HG02642 (cell line): ENCODE measurements around the gene FAM120A.

Source experiments
- ATAC-seq: cut with Tn5 transposase; IDR thresholded peaks from one replicate; pipeline ENCODE4 v1.9.1; 2021; ENCODE audit warnings: mild to moderate bottlenecking; ENCODE audit not compliant: unreplicated experiment, poor library complexity

Gene FAM120A

GRCh38 chr9:93467062-93467416 is 15.6 kb downstream of the FAM120A start:
- ATAC-seq: no peak

DNA sequence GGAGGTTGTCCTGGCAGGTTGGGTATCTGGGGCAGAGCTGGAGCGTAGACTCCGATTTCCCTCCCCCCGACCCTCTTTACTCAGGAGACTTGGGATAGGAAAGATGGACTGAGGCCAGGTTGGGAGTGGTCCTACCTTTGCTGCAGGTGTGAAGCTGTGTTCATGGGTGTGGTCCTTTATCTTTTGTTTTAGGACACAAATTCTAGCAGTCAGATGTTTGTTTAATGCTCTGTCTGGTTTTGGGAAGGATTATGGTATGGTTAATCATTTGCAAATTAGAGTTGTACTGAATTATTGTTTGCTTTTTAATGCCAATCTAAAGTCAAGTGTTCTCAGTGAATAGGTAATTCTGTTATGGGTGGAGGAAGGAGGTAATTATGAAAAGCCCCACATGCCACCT is 16.0 kb downstream of the FAM120A start:
- ATAC-seq: no peak

- no peak for ATAC-seq
These were observed 17.4 kb downstream of the FAM120A start for GRCh38 chr9:93468763-93469456.

- ATAC-seq: no peak
These were observed 18.9 kb downstream of the FAM120A start for GRCh38 chr9:93470391-93470790.

GRCh38 chr9:93471124-93471523 is 19.6 kb downstream of the FAM120A start:
- no peak for ATAC-seq

DNA sequence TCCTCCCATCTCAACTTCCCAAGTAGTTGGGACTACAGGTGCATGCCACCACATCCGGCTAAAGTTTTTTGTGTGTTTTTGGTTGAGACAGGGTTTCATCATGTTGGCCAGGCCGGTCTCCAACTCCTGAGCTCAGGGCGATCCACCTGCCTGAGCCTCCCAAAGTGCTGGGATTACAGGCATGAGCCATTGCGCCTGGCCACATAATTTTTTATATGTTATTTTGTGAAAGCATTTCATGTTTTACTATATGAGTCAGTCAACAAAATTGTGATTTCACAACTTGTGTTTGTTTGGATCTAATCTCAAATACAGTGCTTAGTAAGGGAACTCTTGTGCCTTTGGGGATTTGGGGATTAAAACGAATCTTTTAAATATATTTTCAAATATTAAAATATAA is 21.9 kb downstream of the FAM120A start:
- no peak for ATAC-seq

GRCh38 chr9:93475108-93475507 is 23.6 kb downstream of the FAM120A start:
- ATAC-seq: no peak

DNA sequence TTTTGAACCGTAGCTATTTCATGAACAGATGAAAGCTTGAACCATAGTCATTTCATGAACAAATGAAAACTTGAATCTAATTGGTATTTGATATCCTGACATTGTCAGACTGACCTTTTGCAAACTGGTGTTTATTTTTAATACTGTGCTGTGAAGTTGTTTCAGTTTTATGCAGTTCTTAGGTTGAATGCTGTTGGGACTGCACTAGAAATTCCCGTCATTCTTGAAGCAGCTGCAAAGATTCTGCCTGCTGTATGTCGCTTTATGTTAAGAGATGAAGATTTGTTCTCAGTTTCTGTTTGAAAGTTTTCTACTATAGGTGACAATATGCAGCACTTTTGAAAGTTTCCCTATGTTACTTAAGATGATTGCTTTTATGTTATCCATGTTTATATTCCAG is 24.4 kb downstream of the FAM120A start:
- ATAC-seq: no peak

DNA sequence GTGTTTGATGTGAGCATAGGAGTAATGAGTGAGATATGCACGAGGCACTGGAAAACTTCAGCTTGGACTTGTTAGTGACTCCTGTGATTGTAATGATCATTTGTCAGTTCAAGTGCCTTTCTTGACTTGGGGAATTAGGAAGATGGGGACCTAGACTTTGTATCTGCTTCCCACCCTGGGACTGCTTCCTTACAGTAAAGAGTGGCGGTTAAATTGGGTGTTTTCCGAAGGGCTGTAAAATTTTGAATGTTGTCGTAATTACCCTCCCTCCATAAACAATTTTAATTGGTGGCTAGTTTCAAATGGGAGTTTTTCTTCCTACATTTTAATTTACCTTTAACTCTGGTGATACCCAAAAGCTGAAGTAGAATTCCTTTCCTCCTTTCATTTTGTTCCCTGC is 25.4 kb downstream of the FAM120A start:
- ATAC-seq: no peak

- ATAC-seq: no peak
These were observed 25.9 kb downstream of the FAM120A start for GRCh38 chr9:93477397-93477796.

DNA sequence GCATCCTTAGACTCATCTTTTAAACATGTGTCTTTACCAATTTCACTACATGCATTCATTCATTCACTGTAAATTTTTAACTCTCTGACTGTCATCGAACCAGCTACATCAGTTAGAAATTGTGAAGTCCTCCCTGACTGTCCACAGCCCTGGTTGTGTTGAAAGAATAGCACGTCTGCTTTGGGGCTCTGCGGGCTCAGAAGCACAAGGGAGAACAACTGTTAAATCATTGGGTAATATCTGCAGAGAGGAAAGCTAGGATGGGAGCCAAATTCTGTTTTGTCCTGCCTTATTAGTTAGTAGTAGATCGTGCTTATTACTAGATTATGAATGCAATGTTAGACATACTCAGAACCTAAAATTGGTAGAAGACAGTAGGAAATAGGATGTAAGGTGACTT is 28.2 kb downstream of the FAM120A start:
- ATAC-seq: no peak

DNA sequence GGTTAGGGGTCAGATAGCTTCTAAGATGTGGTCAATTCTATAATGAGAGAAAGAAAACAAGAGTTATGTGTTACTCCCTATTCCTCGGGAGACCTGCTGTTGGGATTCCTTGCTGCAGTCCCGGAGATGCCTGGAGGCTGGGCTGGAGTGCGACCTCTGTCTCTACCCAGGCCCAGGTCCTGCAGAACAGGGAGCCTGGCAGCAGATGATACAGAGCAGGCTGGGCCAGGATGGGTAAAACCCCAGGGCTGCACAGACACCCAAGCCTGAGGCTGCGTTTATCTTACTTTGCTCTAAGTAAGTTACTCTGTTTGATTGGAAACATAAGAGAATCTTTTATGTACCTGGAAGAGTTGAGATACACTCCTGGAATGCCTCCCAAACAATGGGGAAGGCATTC is 28.8 kb downstream of the FAM120A start:
- no peak for ATAC-seq

- ATAC-seq: no peak
These were observed 29.3 kb downstream of the FAM120A start for GRCh38 chr9:93480728-93481324.

GRCh38 chr9:93483497-93483896 is 32.0 kb downstream of the FAM120A start:
- ATAC-seq: no peak

DNA sequence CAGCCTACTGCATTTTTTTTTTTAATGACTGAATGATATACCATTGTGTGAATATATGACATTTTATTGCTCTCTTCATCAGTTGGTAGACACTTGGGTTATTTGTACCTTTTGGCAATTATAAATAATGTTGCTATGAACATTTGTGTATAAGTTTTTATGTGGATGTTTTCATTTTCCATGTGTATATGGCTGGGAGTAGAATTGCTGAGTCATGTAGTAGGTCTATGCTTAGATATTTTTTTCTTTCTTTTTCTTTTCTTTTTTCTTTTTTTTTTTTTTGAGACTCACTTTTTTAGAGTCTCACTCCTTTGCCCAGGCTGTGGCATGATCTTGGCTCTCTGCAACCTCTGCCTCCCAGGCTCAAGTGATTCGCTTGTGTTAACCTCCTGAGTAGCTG is 34.8 kb downstream of the FAM120A start:
- ATAC-seq: no peak

GRCh38 chr9:93488244-93488643 is 36.8 kb downstream of the FAM120A start:
- ATAC-seq: no peak

DNA sequence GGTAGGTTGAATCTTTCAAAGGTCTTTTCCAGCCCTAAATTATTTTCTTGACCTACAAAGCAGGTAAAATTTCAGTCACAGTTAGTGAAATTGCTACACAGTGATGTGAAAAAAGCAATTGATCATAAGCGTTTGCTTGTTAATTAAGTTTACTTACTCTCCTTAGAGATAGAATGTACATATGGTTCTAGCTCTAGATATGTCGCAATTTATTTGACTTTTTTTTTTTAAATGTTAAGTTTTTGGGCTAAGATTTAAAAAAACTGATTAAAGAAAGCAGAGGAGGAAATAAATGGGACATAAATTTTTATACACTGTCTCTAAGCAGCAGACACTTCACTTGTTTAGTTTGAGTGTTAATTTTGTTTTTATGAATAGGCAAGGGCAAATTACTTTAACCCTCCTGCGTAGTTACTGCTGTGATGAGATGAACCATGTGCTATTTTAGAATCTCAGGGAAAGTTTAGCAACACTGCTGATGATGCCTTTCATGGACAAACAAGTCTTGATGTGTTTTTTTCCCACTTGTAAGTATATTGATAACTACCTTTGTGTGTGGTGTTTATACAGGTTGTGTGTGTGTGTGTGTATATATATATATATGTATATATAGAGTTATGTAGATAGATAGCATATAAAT is 40.2 kb downstream of the FAM120A start:
- no peak for ATAC-seq

DNA sequence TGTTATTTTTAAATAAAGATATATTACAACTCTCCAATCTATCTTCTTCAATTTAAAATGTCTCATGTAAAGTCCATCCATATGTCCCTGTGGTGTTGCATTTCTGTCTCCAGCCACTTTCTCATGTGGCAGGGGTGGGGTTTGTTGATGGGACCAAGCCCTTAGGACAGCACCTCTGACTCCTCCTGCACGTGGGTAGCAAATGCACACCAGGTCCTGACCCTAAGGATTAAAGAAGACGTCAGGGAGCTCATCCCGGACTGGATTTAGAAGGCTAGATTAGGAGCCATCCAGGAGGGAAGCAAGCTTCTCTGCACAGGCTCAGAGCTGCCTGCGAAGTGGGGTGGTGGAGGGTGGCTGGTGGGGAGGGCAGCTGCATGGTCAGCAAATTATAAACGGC is 40.8 kb downstream of the FAM120A start:
- no peak for ATAC-seq

- ATAC-seq: no peak
These were observed 42.5 kb downstream of the FAM120A start for GRCh38 chr9:93493949-93494348.

- ATAC-seq: no peak
These were observed 44.8 kb downstream of the FAM120A start for GRCh38 chr9:93496285-93496684.

DNA sequence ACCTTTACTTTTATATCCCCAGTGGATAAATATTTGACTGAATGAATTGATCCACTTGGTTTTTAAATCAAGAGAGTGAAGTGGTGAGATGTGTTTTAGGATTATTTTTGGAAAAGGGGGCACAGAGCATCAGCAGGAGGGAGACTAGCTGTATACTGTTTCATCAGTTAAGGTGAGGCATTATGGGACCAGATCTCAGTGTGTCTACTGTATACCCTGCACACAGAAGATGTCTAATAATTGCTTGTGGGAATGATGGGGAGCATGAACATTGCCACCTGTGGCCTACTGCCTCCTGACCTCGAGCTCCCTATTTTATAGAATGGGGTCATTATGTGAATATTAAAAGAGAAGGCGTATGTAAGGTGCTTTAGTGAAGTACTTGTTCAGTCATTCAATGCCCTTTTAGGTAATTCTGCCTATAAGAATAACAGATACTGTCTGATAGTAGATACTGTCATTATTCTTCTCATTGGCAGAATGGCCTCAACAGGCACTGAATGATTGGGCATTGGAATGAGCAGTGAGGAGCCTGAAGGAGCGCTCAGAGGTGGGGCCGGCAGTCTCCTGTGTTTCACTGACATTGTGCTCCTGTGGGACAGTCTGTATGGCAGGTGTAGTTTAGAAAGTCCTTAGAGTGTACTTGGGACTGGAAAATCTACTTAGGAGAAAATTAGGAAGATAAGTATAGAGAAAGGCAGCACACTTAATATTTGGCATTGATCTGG is 49.2 kb downstream of the FAM120A start:
- ATAC-seq: no peak
